ENCODE data around the gene DOCK11.
A peak's percentile ranks its signal among the peaks of the same experiment; 100 is the strongest.
"Not testable (repeated sequence)": the region's sequence is repeated elsewhere in the genome, so short reads cannot be mapped to it uniquely, and the experiment has no call there.

The DOCK11 gene

DNA sequence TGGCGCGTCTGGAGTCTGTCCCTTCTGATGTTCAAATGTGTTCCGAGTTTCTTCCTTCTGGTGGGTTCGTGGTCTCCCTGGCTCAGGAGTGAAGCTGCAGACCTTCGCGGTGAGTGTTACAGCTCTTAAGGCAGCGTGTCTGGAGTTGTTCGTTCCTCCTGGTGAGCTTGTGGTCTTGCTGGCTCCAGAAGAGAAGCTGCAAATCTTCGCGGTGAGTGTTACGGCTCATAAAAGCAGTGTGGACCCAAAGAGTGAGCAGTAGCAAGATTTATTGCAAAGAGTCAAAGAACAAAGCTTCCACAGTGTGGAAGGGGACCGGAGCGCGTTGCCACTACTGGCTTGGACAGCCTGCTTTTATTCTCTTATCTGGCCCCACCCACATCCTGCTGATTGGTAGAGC lies 220.3 kb downstream of the DOCK11 start:
- not testable (repeated sequence) for DNase-seq

GRCh38 chrX:118716833-118717232 lies 221.2 kb downstream of the DOCK11 start:
- DNase-seq = not testable (repeated sequence)

DNA sequence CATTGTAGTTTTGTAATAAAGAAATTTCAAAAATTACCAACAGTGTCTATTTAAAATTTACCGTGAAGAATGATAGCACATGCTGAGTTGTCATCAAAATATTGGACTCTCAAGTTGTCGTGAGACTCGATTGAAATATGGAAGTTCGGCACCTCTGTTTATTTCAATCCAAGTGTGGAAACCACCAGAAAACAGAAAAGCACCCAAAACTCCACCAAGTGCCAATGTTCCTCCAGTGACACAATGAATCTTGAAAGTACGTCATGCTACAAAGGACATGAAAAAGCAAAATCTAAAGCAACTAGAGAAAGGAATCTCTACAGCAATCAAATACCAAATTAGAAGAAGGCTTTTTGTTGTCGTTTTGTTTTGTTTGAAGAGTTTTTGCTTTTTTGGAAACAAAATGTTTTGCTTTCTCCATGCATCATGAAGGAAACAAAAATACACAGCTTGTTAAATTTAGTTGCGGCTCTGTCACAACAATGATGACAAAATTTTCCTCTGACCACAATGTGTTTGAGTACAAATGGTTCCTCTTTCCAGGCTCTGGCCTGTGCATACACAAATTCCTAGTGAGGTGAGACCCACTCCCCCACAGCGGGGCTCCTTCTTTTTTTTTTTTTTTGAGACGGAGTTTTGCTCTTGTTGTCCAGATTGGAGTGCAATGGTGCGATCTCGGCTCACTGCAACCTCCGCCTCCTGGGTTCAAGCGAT lies 222.2 kb downstream of the DOCK11 start:
- DNase-seq = no peak

- no peak for DNase-seq
Observed at GRCh38 chrX:118718737-118719136, 223.1 kb downstream of the DOCK11 start.

GRCh38 chrX:118720058-118720707 lies 224.6 kb downstream of the DOCK11 start:
- no peak for DNase-seq

DNA sequence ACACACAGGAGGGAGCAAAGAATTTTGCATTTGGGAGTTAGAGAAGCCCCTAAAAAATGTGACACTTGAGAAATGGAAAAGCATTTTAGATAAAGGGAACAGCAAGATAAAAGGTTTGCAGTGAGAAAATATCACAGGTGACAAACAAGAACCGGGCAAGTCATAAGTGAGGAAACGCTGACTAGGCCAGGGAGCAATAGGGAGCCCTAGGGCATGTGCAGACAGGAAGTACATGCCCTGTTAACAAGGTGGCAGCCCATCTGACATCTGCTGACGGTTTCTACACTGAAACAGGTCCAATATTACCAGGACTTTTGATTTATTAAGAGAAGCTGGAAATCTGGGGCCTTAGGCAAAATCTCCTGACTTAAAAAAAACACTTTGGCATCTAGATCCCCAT lies 227.8 kb downstream of the DOCK11 start:
- DNase-seq = no peak

DNA sequence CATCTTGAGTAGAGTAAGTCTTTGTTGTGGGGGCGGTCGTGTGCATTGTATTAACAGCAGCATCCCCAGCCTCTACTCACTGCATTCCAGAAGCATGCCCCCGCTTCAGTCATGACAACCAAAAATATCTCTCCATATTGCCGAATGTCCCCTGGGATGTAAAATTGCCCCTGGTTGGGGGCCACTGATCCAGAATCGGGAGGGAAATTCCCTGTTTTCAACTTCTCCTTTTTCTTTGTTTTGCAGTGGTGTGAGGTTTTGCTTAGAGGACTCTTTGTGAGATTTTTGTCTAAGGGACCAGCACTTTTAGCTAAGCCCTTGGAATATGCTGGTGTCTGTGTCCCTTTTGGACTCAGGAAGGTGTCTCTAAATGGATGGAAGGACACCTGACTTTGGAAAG lies 228.8 kb downstream of the DOCK11 start:
- no peak for DNase-seq

DNA sequence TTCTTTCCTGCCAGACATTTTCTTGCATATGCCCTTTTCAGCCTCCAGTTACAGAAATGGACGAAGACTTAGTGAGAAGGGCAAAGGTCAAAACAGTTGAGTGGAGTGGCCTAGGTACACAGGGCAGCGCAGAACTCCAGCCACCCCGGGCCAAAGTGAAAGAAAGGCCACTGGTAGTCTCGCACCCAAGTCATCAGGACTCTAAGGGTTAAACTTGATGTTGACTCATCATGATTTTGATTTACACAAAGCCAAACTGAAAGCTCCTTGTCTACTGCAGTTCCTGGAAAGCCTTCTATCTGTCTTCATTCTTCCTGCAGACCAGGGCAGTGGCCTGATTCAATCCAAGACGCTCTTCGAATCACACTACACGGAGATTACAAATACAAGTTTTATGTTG lies 229.2 kb downstream of the DOCK11 start:
- DNase-seq = no peak

DNA sequence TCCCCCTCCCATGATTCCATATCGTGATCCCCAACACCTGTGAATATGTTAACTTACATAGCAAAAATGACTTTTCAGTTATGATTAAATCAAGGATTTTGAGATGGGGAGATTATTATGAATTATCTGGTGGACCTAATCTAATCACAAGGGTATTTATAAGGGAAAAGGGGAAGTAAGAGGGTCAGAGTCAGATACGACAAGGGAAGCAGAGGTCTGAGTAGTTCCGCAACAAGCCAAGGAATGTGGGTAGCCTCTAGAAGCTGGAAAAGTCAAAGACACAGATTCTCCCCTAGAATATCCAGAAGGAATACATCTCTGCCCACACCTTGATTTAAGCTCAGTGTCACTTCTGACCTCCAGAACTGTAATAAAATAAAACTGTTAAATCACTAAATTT lies 230.8 kb downstream of the DOCK11 start:
- no peak for DNase-seq

- DNase-seq = peak; percentile 53
Observed at GRCh38 chrX:118726887-118727685, 231.5 kb downstream of the DOCK11 start, which contains the start of gene IL13RA1. Gene IL13RA1, plus strand, starts transcription at chrX:118727606. Its CDS starts 33 bp downstream, at chrX:118727639.

GRCh38 chrX:118727686-118728339 lies 232.2 kb downstream of the DOCK11 start:
- DNase-seq = no peak

GRCh38 chrX:118729042-118729652 lies 233.5 kb downstream of the DOCK11 start:
- DNase-seq = no peak

- no peak for DNase-seq
Observed at GRCh38 chrX:118730500-118731247, 235.1 kb downstream of the DOCK11 start.

GRCh38 chrX:118732551-118732950 lies 236.9 kb downstream of the DOCK11 start:
- not testable (repeated sequence) for DNase-seq

- no peak for DNase-seq
Observed at GRCh38 chrX:118734909-118735308, 239.3 kb downstream of the DOCK11 start.

Data from NCI-H1092 (cell line).